Mesenchymal stem cell (in vitro differentiated cells and primary cell): ENCODE data around the gene DRC1.

ENCODE experiments used
- DNase-seq: peaks from one replicate; pipeline ENCODE4 v3.0.0-alpha.2; 2013
- H2AFZ ChIP-seq: one replicate; pipeline ENCODE4 v1.6.1; 2013; ENCODE audit warnings: low read depth, mild to moderate bottlenecking, control low read depth, inconsistent platforms, low read length, moderate library complexity
- H2AK5ac ChIP-seq: 2 replicates; pipeline ENCODE4 v1.6.1; 2013; ENCODE audit warnings: low read length, moderate library complexity, mild to moderate bottlenecking, inconsistent platforms; ENCODE audit not compliant: severe bottlenecking
- H2BK120ac ChIP-seq: one replicate; pipeline ENCODE4 v1.6.1; 2013; ENCODE audit warnings: low read depth, mild to moderate bottlenecking, inconsistent platforms, low read length, moderate library complexity
- H2BK12ac ChIP-seq, 2 experiments: one replicate each; pipeline ENCODE4 v1.6.1; 2013; ENCODE audit warnings: inconsistent platforms in 2 of 2, low read length in 2 of 2, mild to moderate bottlenecking in 2 of 2, moderate library complexity in 2 of 2, control low read depth in 1 of 2
- H2BK15ac ChIP-seq: one replicate; pipeline ENCODE4 v1.6.1; 2013; ENCODE audit warnings: mild to moderate bottlenecking, low read depth, inconsistent platforms; ENCODE audit not compliant: poor library complexity, severe bottlenecking
- H2BK5ac ChIP-seq: 2 replicates; pipeline ENCODE4 v1.6.1; 2013; ENCODE audit warnings: low read depth, mild to moderate bottlenecking, low read length, control low read depth, inconsistent platforms; ENCODE audit not compliant: poor library complexity, severe bottlenecking
- H3K14ac ChIP-seq, 2 experiments: one replicate each; pipeline ENCODE4 v1.6.1; 2013; ENCODE audit warnings: inconsistent platforms in 2 of 2, low read length in 2 of 2, control low read depth in 1 of 2, mild to moderate bottlenecking in 1 of 2, moderate library complexity in 1 of 2
- H3K18ac ChIP-seq, 2 experiments: one replicate each; pipeline ENCODE4 v1.6.1; 2013; ENCODE audit warnings: inconsistent platforms in 2 of 2, low read length in 2 of 2, control low read depth in 1 of 2, low read depth in 1 of 2, mild to moderate bottlenecking in 1 of 2
- H3K23ac ChIP-seq, 2 experiments: one replicate each; pipeline ENCODE4 v1.6.1; 2013; ENCODE audit warnings: inconsistent platforms in 2 of 2, low read length in 2 of 2, mild to moderate bottlenecking in 2 of 2, moderate library complexity in 2 of 2, control low read depth in 1 of 2
- H3K27ac ChIP-seq: 2 replicates; pipeline ENCODE4 v1.5.1; 2013; ENCODE audit warnings: mild to moderate bottlenecking, moderate library complexity, low read length, control low read depth, inconsistent platforms; ENCODE audit not compliant: poor library complexity, severe bottlenecking
- H3K27me3 ChIP-seq, 2 experiments: 2 replicates each; pipeline versions ENCODE4 v1.6.1 to v1.7.0; 2013; ENCODE audit warnings: low read length in 2 of 2, mild to moderate bottlenecking in 2 of 2, moderate library complexity in 2 of 2, control low read depth in 1 of 2, inconsistent platforms in 1 of 2; ENCODE audit not compliant: control insufficient read depth in 1 of 2, insufficient read depth in 1 of 2
- H3K36me3 ChIP-seq, 2 experiments: 2 replicates each; pipeline versions ENCODE4 v1.6.1 to v1.7.0; 2013; ENCODE audit warnings: low read length in 2 of 2, control low read depth in 1 of 2, inconsistent platforms in 1 of 2, low read depth in 1 of 2, mild to moderate bottlenecking in 1 of 2; ENCODE audit not compliant: insufficient read depth in 2 of 2, control insufficient read depth in 1 of 2
- H3K4ac ChIP-seq, 2 experiments: one replicate each; pipeline ENCODE4 v1.6.1; 2013; ENCODE audit warnings: inconsistent platforms in 2 of 2, low read length in 2 of 2, mild to moderate bottlenecking in 2 of 2, moderate library complexity in 2 of 2, control low read depth in 1 of 2, low read depth in 1 of 2
- H3K4me1 ChIP-seq: 2 replicates; pipeline ENCODE4 v1.6.1; 2013; ENCODE audit warnings: low read depth, low read length, control low read depth; ENCODE audit not compliant: control insufficient read depth, insufficient read depth
- H3K4me2 ChIP-seq: 2 replicates; pipeline ENCODE4 v1.6.1; 2013; ENCODE audit warnings: low read length, mild to moderate bottlenecking, inconsistent platforms; ENCODE audit not compliant: poor library complexity, severe bottlenecking
- H3K4me3 ChIP-seq, 2 experiments: 2 replicates each; pipeline versions ENCODE4 v1.5.1 to v1.7.0; 2013; ENCODE audit warnings: low read length in 2 of 2, mild to moderate bottlenecking in 2 of 2, control low read depth in 1 of 2, low read depth in 1 of 2; ENCODE audit not compliant: insufficient read depth in 1 of 2
- H3K79me1 ChIP-seq: replicated peaks from 2 replicates; pipeline ENCODE4 v1.6.1; 2013; ENCODE audit warnings: mild to moderate bottlenecking, control low read depth, low read length, inconsistent platforms; ENCODE audit not compliant: poor library complexity, severe bottlenecking
- H3K9ac ChIP-seq: 2 replicates; pipeline ENCODE4 v1.7.0; 2013; ENCODE audit warnings: mild to moderate bottlenecking, low read length, moderate library complexity
- H3K9me3 ChIP-seq: 2 replicates; pipeline ENCODE4 v1.7.0; 2013; ENCODE audit warnings: mild to moderate bottlenecking, low read length; ENCODE audit not compliant: control insufficient read depth
- H4K8ac ChIP-seq: one replicate; pipeline ENCODE4 v1.6.1; 2013; ENCODE audit warnings: inconsistent platforms, mild to moderate bottlenecking, low read length, moderate library complexity
- H4K91ac ChIP-seq: one replicate; pipeline ENCODE4 v1.6.1; 2013; ENCODE audit warnings: mild to moderate bottlenecking, low read length, inconsistent platforms
- WGBS: methylation state at CpG from one replicate; pipeline ENCODE4 v1.1.7; 2013; ENCODE audit warnings: mixed read lengths; 5-methylcytosine and 5-hydroxymethylcytosine counted together

Gene DRC1

DNA sequence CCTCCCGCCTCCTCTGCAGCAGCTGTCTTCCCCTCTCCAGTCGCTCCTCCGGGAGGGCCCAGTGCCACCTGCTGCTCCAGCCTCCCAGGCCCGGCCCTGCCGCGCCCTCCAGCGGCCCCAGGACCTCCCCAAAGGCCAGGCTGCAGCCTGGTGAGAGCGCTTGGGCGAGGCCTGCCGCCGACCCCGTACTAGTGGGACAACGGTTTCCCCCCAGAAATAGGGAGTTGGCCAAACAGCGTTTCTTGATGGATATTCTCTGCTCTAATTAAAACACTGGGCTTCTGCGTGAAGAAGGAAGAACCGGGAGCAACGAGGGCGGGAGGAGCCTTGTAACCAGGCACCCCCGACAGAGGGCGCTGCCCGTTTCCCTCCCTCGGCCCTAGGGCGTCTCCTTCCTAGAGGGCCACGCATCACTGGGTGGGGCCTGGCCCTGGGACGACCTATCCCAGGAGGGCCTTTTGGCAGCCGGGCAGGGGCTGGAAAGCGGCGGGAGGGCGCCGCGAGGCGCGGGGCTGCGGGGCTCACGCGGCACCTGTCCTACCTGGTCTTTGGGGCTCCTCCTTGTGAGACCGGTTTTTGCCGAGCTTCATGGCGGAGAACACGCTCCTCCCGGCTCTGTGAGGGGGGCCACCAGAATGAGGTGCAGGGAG is 101.6 kb downstream of the DRC1 start:
- Histone ChIP-seq H3K79me1 (no peaks in the 10 kb centered on the region), H3K4ac (no peak overlapping the region), H4K91ac (no peak overlapping the region), H2BK5ac (no peak overlapping the region), H4K8ac (no peak overlapping the region), H3K27ac (no peak overlapping the region), H3K9ac (peak overlapping the region; percentile 41), H2BK12ac (no peak overlapping the region), H3K4me3 (peak overlapping the region; percentile 23 to 72), H3K4me1 (peaks cover 9% of the 10 kb centered on the region), H3K18ac (no peak overlapping the region), H3K27me3 (peaks cover 70 to 84% of the 10 kb centered on the region in 2 experiments), H2BK15ac (no peak overlapping the region), H2AK5ac (no peak overlapping the region), H3K14ac (no peak overlapping the region), H2BK120ac (no peak overlapping the region), H3K9me3 (no peaks in the 10 kb centered on the region), H2AFZ (peak overlapping the region; percentile 70), H3K23ac (no peak overlapping the region), H3K4me2 (peak overlapping the region; percentile 66), H3K36me3 (no peaks in the 10 kb centered on the region)
- peak; percentile 45 for DNase-seq
- 3% methylated on average over 41 of the region's 41 CpGs for WGBS

DNA sequence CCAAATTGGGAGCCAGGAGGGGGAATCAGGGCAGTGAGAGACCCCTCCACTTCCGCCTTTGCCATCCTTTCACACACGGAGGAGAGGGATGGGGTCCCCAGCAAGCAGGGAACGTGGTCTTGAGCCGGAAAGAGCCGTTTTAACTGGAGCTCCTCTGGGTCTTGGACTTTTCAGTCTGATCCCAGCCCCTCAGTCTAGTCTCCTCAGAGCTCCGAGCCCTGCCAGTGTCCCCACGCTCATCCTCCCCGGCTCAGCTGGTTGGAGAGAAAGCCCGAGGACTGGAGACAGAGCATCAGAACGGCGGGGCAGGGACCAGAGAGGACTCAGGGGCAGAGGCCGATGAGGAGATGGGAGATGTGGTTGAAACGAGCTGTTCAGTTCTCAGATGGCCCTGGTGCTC is 102.3 kb downstream of the DRC1 start:
- Histone ChIP-seq H3K9ac (peak overlapping the region; percentile 41), H3K4ac (no peak overlapping the region), H3K23ac (no peak overlapping the region), H4K8ac (no peak overlapping the region), H2BK15ac (no peak overlapping the region), H2AFZ (no peak overlapping the region), H3K9me3 (no peaks in the 10 kb centered on the region), H3K14ac (no peak overlapping the region), H3K27ac (no peak overlapping the region), H3K4me1 (peaks cover 9% of the 10 kb centered on the region), H3K4me3 (peak overlapping the region in 1 of 2 experiments; percentile 72), H4K91ac (no peak overlapping the region), H2BK5ac (no peak overlapping the region), H3K4me2 (no peak overlapping the region), H2BK120ac (no peak overlapping the region), H3K36me3 (no peaks in the 10 kb centered on the region), H2BK12ac (no peak overlapping the region), H3K27me3 (peaks cover 68 to 84% of the 10 kb centered on the region in 2 experiments), H3K79me1 (no peaks in the 10 kb centered on the region), H3K18ac (no peak overlapping the region), H2AK5ac (no peak overlapping the region)
- no peak for DNase-seq
- WGBS, result 79% methylated on average over 13 of the region's 13 CpGs

DNA sequence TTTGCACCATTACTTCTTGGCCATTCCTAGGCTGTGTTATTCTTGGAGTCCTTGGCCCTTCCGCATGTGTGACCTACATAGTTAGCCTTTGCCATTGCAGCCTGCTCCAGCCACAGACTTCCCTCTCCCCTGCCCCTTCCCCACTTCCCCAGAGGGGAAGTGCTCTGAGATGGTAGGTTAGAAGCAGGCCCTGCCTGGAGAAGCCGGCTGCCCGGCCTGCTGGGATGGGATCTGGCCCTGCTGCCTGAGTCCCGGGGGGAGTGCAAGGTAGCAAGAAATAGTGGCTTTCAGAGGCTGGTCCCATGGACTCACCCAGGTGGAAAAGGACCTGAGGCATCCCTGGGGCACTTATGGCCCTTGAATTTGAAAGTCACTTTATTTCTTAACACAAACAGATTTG is 104.6 kb downstream of the DRC1 start:
- Histone ChIP-seq H3K79me1 (no peaks in the 10 kb centered on the region), H3K27me3 (peaks cover 77 to 91% of the 10 kb centered on the region in 2 experiments), H3K4me2 (no peak overlapping the region), H3K9ac (no peak overlapping the region), H3K4me3 (no peak overlapping the region), H3K23ac (no peak overlapping the region), H3K27ac (no peak overlapping the region), H3K4me1 (peaks cover 9% of the 10 kb centered on the region), H4K91ac (no peak overlapping the region), H3K36me3 (no peaks in the 10 kb centered on the region), H2AFZ (no peak overlapping the region), H2BK15ac (no peak overlapping the region), H4K8ac (no peak overlapping the region), H2BK120ac (no peak overlapping the region), H2BK5ac (no peak overlapping the region), H3K4ac (no peak overlapping the region), H3K18ac (no peak overlapping the region), H3K9me3 (no peaks in the 10 kb centered on the region), H2AK5ac (no peak overlapping the region), H2BK12ac (no peak overlapping the region), H3K14ac (no peak overlapping the region)
- DNase-seq, result no peak
- 61% methylated on average over 4 of the region's 4 CpGs for WGBS
